CD8-positive, alpha-beta memory T cell (primary cell): Measurements from ENCODE around the gene RTTN. TPM values are rescaled to one million over a fixed set of nuclear protein-coding genes. Genes with fewer than 3 reads are reported as not detected.

Source experiments
- CTCF ChIA-PET: fragments of 350-600 bp; sonication (Branson Sonifier 250); formaldehyde crosslinking; loops from one replicate; lab custom pipeline; 2021; ENCODE audit warnings: antibody characterized with exemption; lab: Charles Lee
- POLR2A ChIA-PET: fragments of 350-600 bp; sonication (Branson Sonifier 250); formaldehyde crosslinking; loops from one replicate; lab custom pipeline; 2021; ENCODE audit warnings: antibody characterized with exemption; lab: Charles Lee
- DNase-seq, 5 donors: peaks; one replicate each; pipeline versions ENCODE4 v3.0.0 to v3.0.0-alpha.2; 2020 to 2022; ENCODE audit warnings: mixed read lengths in 1 of 5
- H3K27ac ChIP-seq: one replicate; pipeline ENCODE4 v1.7.0; 2013; ENCODE audit warnings: low read depth, mild to moderate bottlenecking, low read length, moderate library complexity
- H3K27me3 ChIP-seq: 2 replicates; pipeline ENCODE4 v1.7.0; 2013; ENCODE audit warnings: low read length, mild to moderate bottlenecking; ENCODE audit not compliant: insufficient read depth, poor library complexity, severe bottlenecking
- H3K36me3 ChIP-seq: 2 replicates; pipeline ENCODE4 v1.7.0; 2013; ENCODE audit warnings: mild to moderate bottlenecking, low read length, moderate library complexity; ENCODE audit not compliant: insufficient read depth
- H3K4me1 ChIP-seq: 2 replicates; pipeline ENCODE4 v1.7.0; 2013; ENCODE audit warnings: mild to moderate bottlenecking, low read length, moderate library complexity; ENCODE audit not compliant: insufficient read depth
- H3K4me3 ChIP-seq: 2 replicates; pipeline ENCODE4 v1.7.0; 2013; ENCODE audit warnings: mild to moderate bottlenecking, low read length
- H3K9me3 ChIP-seq: 2 replicates; pipeline ENCODE4 v1.7.0; 2013; ENCODE audit warnings: mild to moderate bottlenecking, low read length
- H3K27ac Mint-ChIP-seq, 8 donors: one replicate each; pipeline ENCODE4 v1.8.0; 2020 to 2021; ENCODE audit warnings: mixed read lengths in 8 of 8, mild to moderate bottlenecking in 6 of 8, inconsistent platforms in 3 of 8, moderate library complexity in 3 of 8
- H3K27me3 Mint-ChIP-seq, 2 donors: one replicate each; pipeline ENCODE4 v1.8.0; 2020 to 2021; ENCODE audit warnings: mixed read lengths in 2 of 2, mild to moderate bottlenecking in 1 of 2, moderate library complexity in 1 of 2
- H3K36me3 Mint-ChIP-seq, 3 donors: one replicate each; pipeline ENCODE4 v1.8.0; 2020 to 2021; ENCODE audit warnings: mixed read lengths in 3 of 3, inconsistent platforms in 1 of 3, mild to moderate bottlenecking in 1 of 3
- H3K4me1 Mint-ChIP-seq, 3 donors: one replicate each; pipeline ENCODE4 v1.8.0; 2020 to 2021; ENCODE audit warnings: mixed read lengths in 3 of 3, inconsistent platforms in 1 of 3, mild to moderate bottlenecking in 1 of 3
- H3K4me3 Mint-ChIP-seq, 7 donors: one replicate each; pipeline ENCODE4 v1.8.0; 2020 to 2021; ENCODE audit warnings: mixed read lengths in 7 of 7, mild to moderate bottlenecking in 6 of 7, moderate library complexity in 4 of 7, inconsistent platforms in 2 of 7
- H3K9me3 Mint-ChIP-seq, 5 donors: one replicate each; pipeline ENCODE4 v1.8.0; 2020 to 2022; ENCODE audit warnings: mixed read lengths in 5 of 5, mild to moderate bottlenecking in 3 of 5, moderate library complexity in 2 of 5, inconsistent platforms in 1 of 5
- polyA plus RNA-seq: library from polyadenylated mRNA; unstranded; fragments of 300-500 nt; fragmentation: Illumina TruSeq; gene quantifications from one replicate; pipeline ENCODE4 v1.2.3, GENCODE V29; 2021
- total RNA-seq, 2 experiments: library from RNA; stranded (reverse); gene quantifications; one replicate each; pipeline ENCODE4 v1.2.3, GENCODE V29; 2021

Gene RTTN
- total and polyA plus RNA-seq, 3 experiments from 2014 or later = 3.2 to 26.6 (median 24.7) TPM

GRCh38 chr18:69958422-69958821 is 247.1 kb downstream of the RTTN start:
- H3K27me3 Mint-ChIP-seq = no peaks in the 10 kb centered on the region
- POLR2A ChIA-PET = interaction anchor here (0.6 kb wide), 1 partner anchor 107 kb away, joined by 3 read pairs; no protein-coding TSS in a partner anchor
- Histone ChIP-seq H3K27me3 (no peaks in the 10 kb centered on the region), H3K4me3 (no peak overlapping the region), H3K4me1 (peaks cover 34% of the 10 kb centered on the region), H3K36me3 (no peaks in the 10 kb centered on the region), H3K27ac (no peak overlapping the region), H3K9me3 (no peaks in the 10 kb centered on the region)
- H3K27ac Mint-ChIP-seq = peak overlapping the region in 3 of 8 donors; percentile 58 to 67 (median 66)
- no peak for DNase-seq
- peak overlapping the region in 3 of 7 donors; percentile 6 to 85 (median 8) for H3K4me3 Mint-ChIP-seq
- H3K4me1 Mint-ChIP-seq = peaks cover 17 to 25% (median 20%) of the 10 kb centered on the region in 3 donors
- H3K9me3 Mint-ChIP-seq = no peaks in the 10 kb centered on the region
- no peaks in the 10 kb centered on the region for H3K36me3 Mint-ChIP-seq
- CTCF ChIA-PET = interaction anchor here (1.2 to 2.0 kb wide), 6 partner anchors 10 to 112 kb away, joined by 3 to 5 read pairs (median 3); no protein-coding TSS in a partner anchor

GRCh38 chr18:69957747-69958146 is 247.7 kb downstream of the RTTN start:
- POLR2A ChIA-PET = interaction anchor here (0.6 kb wide), 1 partner anchor 11 kb away, joined by 7 read pairs; no protein-coding TSS in a partner anchor
- Mint-ChIP-seq H3K27me3 (no peaks in the 10 kb centered on the region), H3K4me1 (peaks cover 21 to 28% (median 24%) of the 10 kb centered on the region in 3 donors), H3K27ac (peak overlapping the region in 1 of 8 donors; percentile 58), H3K9me3 (no peaks in the 10 kb centered on the region), H3K4me3 (peak overlapping the region in 3 of 7 donors; percentile 6 to 85 (median 8)), H3K36me3 (no peaks in the 10 kb centered on the region)
- no peak for DNase-seq
- Histone ChIP-seq H3K27me3 (no peaks in the 10 kb centered on the region), H3K4me1 (peaks cover 36% of the 10 kb centered on the region), H3K27ac (no peak overlapping the region), H3K9me3 (no peaks in the 10 kb centered on the region), H3K4me3 (no peak overlapping the region), H3K36me3 (no peaks in the 10 kb centered on the region)
- CTCF ChIA-PET = interaction anchor here (1.8 kb wide), 1 partner anchor 22 kb away, joined by 4 read pairs; no protein-coding TSS in a partner anchor

- H3K36me3 ChIP-seq = no peaks in the 10 kb centered on the region
- H3K9me3 Mint-ChIP-seq = no peaks in the 10 kb centered on the region
- no peak for DNase-seq
- no peak overlapping the region for H3K27ac ChIP-seq
- H3K4me3 ChIP-seq = peak overlapping the region; percentile 30
- H3K4me1 ChIP-seq = peaks cover 44% of the 10 kb centered on the region
- no peak overlapping the region for H3K27ac Mint-ChIP-seq
- H3K36me3 Mint-ChIP-seq = peaks cover 0 to 1% (median 0%) of the 10 kb centered on the region in 3 donors
- no peaks in the 10 kb centered on the region for H3K9me3 ChIP-seq
- peaks cover 23 to 30% (median 24%) of the 10 kb centered on the region in 3 donors for H3K4me1 Mint-ChIP-seq
- no peaks in the 10 kb centered on the region for H3K27me3 ChIP-seq
- ChIA-PET POLR2A (interaction anchor here (0.6 to 1.5 kb wide), 3 partner anchors 10 to 22 kb away, joined by 3 to 7 read pairs (median 6); no protein-coding TSS in a partner anchor), CTCF (interaction anchor here (1.2 to 1.8 kb wide), 6 partner anchors 11 to 65 kb away, joined by 3 to 5 read pairs (median 4); no protein-coding TSS in a partner anchor)
- H3K4me3 Mint-ChIP-seq = no peak overlapping the region
- H3K27me3 Mint-ChIP-seq = no peaks in the 10 kb centered on the region
Measured at GRCh38 chr18:69956665-69957620, 248.5 kb downstream of the RTTN start.

GRCh38 chr18:69956057-69956456 is 249.4 kb downstream of the RTTN start:
- Mint-ChIP-seq H3K36me3 (peaks cover 0 to 2% (median 0%) of the 10 kb centered on the region in 3 donors), H3K27ac (no peak overlapping the region), H3K4me3 (no peak overlapping the region), H3K9me3 (peaks cover 0 to 2% (median 0%) of the 10 kb centered on the region in 5 donors), H3K4me1 (peaks cover 29 to 37% (median 30%) of the 10 kb centered on the region in 3 donors), H3K27me3 (no peaks in the 10 kb centered on the region)
- Histone ChIP-seq H3K36me3 (no peaks in the 10 kb centered on the region), H3K27me3 (no peaks in the 10 kb centered on the region), H3K4me1 (peaks cover 51% of the 10 kb centered on the region), H3K4me3 (peak overlapping the region; percentile 30), H3K9me3 (no peaks in the 10 kb centered on the region), H3K27ac (no peak overlapping the region)
- no peak for DNase-seq
- ChIA-PET CTCF (interaction anchor here (1.2 to 1.7 kb wide), 6 partner anchors 12 to 64 kb away, joined by 3 to 5 read pairs (median 3); no protein-coding TSS in a partner anchor), POLR2A (interaction anchor here (1.5 kb wide), 2 partner anchors 12 to 21 kb away, joined by 3 to 6 read pairs; no protein-coding TSS in a partner anchor)

DNA sequence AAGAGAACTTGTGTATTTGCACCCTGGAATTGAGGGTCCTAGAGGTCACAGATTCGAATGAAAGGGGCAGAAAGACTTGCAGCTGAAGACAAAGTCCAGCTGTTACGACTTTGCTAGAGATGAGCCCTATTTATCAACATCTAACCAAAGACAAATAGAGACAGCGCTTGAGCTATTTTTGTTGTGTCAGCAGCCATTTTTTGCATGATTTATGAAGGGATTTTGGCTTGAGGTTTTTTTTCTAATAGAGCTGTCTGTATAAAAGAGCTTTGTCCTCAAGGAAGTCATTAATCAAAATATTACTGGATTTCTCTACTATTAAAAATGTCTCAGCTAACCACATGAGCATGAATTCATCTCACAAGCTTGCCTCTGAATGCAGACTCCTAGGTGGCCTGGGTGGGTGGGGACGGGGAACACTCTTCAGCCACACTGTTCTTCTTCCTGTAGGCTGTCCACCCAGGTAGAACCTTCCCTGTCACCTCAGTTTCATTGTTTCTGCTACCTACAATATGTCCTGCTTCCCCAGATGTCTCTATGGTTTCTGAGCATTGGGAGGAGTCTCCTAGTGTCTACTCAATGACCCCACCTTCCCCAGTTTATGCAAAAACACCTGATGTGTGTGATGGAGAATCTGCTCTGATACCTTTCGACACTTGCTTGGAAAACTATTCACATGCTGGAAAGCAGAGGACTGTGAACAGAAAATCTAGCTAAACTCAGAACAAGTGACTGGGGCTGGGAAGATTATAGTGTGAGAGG is 250.6 kb downstream of the RTTN start:
- CTCF ChIA-PET = interaction anchor here (1.2 kb wide), 1 partner anchor 57 kb away, joined by 3 read pairs; no protein-coding TSS in a partner anchor
- Histone ChIP-seq H3K27me3 (no peaks in the 10 kb centered on the region), H3K27ac (no peak overlapping the region), H3K4me1 (peaks cover 62% of the 10 kb centered on the region), H3K9me3 (no peaks in the 10 kb centered on the region), H3K36me3 (no peaks in the 10 kb centered on the region), H3K4me3 (peak overlapping the region; percentile 33)
- H3K9me3 Mint-ChIP-seq = peaks cover 0 to 2% (median 0%) of the 10 kb centered on the region in 5 donors
- POLR2A ChIA-PET = no interaction called here
- peaks cover 0 to 2% (median 0%) of the 10 kb centered on the region in 3 donors for H3K36me3 Mint-ChIP-seq
- H3K27ac Mint-ChIP-seq = peak overlapping the region in 7 of 8 donors; percentile 80 to 91 (median 88)
- DNase-seq = no peak
- H3K27me3 Mint-ChIP-seq = no peaks in the 10 kb centered on the region
- peak overlapping the region in 2 of 7 donors; percentile 71 to 75 for H3K4me3 Mint-ChIP-seq
- peaks cover 29 to 37% (median 30%) of the 10 kb centered on the region in 3 donors for H3K4me1 Mint-ChIP-seq

DNA sequence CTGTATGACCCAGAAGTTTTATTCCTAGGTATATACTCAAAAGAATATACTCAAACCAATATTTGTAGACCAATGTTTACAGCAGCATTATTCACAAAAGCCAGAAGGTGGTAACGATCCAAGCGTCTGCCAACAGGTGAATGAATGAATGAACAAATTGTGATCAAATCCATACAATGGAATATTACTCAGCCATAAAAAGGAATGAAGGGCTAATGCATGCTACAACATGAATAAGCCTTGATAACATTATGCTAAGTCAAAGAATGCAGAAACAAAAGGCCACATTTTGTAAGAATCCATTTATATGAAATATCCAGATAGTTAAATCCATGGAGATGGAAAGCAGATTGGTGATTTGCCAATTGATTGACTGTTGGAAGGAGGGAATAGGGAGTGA is 252.3 kb downstream of the RTTN start:
- CTCF ChIA-PET = no interaction called here
- Histone ChIP-seq H3K36me3 (no peaks in the 10 kb centered on the region), H3K4me3 (no peak overlapping the region), H3K4me1 (peaks cover 67% of the 10 kb centered on the region), H3K27me3 (no peaks in the 10 kb centered on the region), H3K9me3 (no peaks in the 10 kb centered on the region), H3K27ac (no peak overlapping the region)
- Mint-ChIP-seq H3K9me3 (peaks cover 0 to 2% (median 0%) of the 10 kb centered on the region in 5 donors), H3K4me1 (peaks cover 21 to 30% (median 27%) of the 10 kb centered on the region in 3 donors), H3K4me3 (peak overlapping the region in 2 of 7 donors; percentile 18 to 29), H3K36me3 (peaks cover 0 to 2% (median 0%) of the 10 kb centered on the region in 3 donors), H3K27ac (peak overlapping the region in 5 of 8 donors; percentile 21 to 84 (median 67)), H3K27me3 (no peaks in the 10 kb centered on the region)
- no peak for DNase-seq
- POLR2A ChIA-PET = no interaction called here
